Activated CD4-positive, alpha-beta memory T cell treated with anti-CD3 and anti-CD28 coated beads for 36 hours (primary cell): ENCODE results near the gene PDCD7. TPM values are rescaled to one million over a fixed set of nuclear protein-coding genes. Genes with fewer than 3 reads are reported as not detected.
"Not testable (repeated sequence)": the region's sequence is repeated elsewhere in the genome, so short reads cannot be mapped to it uniquely, and the experiment has no call there.

Experiments used
- CTCF ChIA-PET: fragments of 350-600 bp; sonication (Branson Sonifier 250); formaldehyde crosslinking; loops from one replicate; lab custom pipeline; 2021; ENCODE audit warnings: antibody characterized with exemption, inconsistent platforms; lab: Charles Lee
- POLR2A ChIA-PET: fragments of 350-600 bp; sonication (Branson Sonifier 250); formaldehyde crosslinking; loops from one replicate; lab custom pipeline; 2021; ENCODE audit warnings: antibody characterized with exemption; lab: Charles Lee
- DNase-seq: peaks from one replicate; pipeline ENCODE4 v3.0.0-alpha.2; 2020
- H3K27ac Mint-ChIP-seq: one replicate; pipeline ENCODE4 v1.8.0; 2021; ENCODE audit warnings: mixed read lengths
- H3K27me3 Mint-ChIP-seq: one replicate; pipeline ENCODE4 v1.8.0; 2021; ENCODE audit warnings: mixed read lengths
- H3K36me3 Mint-ChIP-seq: one replicate; pipeline ENCODE4 v1.8.0; 2021; ENCODE audit warnings: mixed read lengths
- H3K4me1 Mint-ChIP-seq: one replicate; pipeline ENCODE4 v1.8.0; 2021; ENCODE audit warnings: low read depth, mixed read lengths
- H3K4me3 Mint-ChIP-seq: one replicate; pipeline ENCODE4 v1.8.0; 2021; ENCODE audit warnings: mild to moderate bottlenecking, mixed read lengths
- H3K9me3 Mint-ChIP-seq: one replicate; pipeline ENCODE4 v1.8.0; 2021; ENCODE audit warnings: mixed read lengths
- intact Hi-C: fragments of 100-400 bp; cut with micrococcal nuclease; formaldehyde crosslinking; loops from one replicate; pipeline ENCODE4 v1.15.1; 2023
- total RNA-seq, 2 experiments: library from RNA; stranded (reverse); gene quantifications; one replicate each; pipeline ENCODE4 v1.2.3, GENCODE V29; 2021

The PDCD7 gene
- total RNA-seq, 2 experiments from 2014 or later = 32.8 to 33.0 TPM

DNA sequence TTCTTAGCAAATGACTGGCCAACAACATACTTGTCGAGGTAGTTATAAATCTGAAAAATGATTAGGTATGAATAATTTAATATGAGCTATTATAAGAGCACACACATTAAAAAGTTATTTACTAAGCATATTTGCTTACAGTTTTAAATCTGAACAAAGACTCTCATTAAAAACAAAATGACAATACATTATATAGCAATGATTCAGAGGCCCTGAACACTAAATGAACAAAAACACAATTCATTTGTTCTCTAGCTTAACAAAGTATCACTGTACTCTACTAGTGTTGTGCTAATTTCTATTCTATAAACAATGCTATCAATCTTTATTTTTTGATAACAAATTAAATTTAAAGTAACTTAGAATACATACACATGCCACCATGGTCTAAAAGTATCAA is 30.5 kb upstream of the PDCD7 start:
- CTCF ChIA-PET = interaction anchor here (0.6 to 0.8 kb wide), 2 partner anchors 63 to 123 kb away, joined by 3 read pairs; partner anchors contain the start of gene PARP16
- H3K4me3 Mint-ChIP-seq = no peak overlapping the region
- no peaks in the 10 kb centered on the region for H3K4me1 Mint-ChIP-seq
- peaks cover 12% of the 10 kb centered on the region for H3K36me3 Mint-ChIP-seq
- H3K27ac Mint-ChIP-seq = no peak overlapping the region
- no peaks in the 10 kb centered on the region for H3K9me3 Mint-ChIP-seq
- H3K27me3 Mint-ChIP-seq = no peaks in the 10 kb centered on the region
- DNase-seq = no peak
- POLR2A ChIA-PET = no interaction called here
- intact Hi-C loops = no loop called here

DNA sequence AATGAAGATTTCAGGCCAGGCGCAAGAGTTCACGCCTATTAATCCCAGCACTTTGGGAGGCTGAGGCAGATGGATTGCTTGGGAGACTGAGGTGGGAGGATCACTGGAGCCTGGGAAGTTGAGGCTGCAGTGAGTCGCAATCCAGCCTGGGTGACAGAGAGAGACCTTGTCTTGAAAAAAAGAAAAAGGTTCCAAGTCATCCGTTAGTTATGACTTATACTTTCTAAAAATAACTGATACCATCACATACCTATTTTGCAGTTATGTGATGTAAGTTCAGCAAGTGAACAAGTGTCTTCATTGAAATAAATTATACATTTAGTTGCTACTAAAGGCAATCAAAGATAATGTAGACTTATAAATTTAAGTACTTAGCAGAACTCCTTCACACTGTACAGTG is 29.4 kb upstream of the PDCD7 start:
- H3K27ac Mint-ChIP-seq = no peak overlapping the region
- H3K4me3 Mint-ChIP-seq = no peak overlapping the region
- no peak for DNase-seq
- no peaks in the 10 kb centered on the region for H3K9me3 Mint-ChIP-seq
- H3K4me1 Mint-ChIP-seq = no peaks in the 10 kb centered on the region
- ChIA-PET CTCF (no interaction called here), POLR2A (interaction anchor here (0.6 kb wide), 1 partner anchor 55 kb away, joined by 3 read pairs; no protein-coding TSS in a partner anchor)
- intact Hi-C loops = no loop called here
- H3K27me3 Mint-ChIP-seq = no peaks in the 10 kb centered on the region
- H3K36me3 Mint-ChIP-seq = peaks cover 12% of the 10 kb centered on the region

DNA sequence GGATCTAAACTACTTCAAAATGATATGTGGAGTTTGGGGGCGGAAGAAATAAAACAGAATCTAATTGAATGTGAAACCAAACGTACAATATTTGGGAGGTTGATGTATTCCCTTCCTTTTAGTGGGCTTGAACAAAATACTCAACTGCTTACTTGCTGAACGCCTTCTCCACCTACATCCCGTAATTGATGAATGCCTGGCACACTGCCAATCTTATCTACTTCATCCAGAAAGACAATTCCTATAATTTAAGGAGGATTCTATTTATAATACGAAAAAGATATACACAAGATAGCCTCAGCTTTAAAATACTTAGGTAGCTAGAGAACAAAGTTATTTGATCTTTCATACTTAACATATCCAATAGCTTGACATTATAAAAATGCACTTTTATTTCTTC is 23.1 kb upstream of the PDCD7 start:
- Mint-ChIP-seq H3K4me1 (no peaks in the 10 kb centered on the region), H3K27ac (no peak overlapping the region), H3K4me3 (no peak overlapping the region), H3K27me3 (no peaks in the 10 kb centered on the region), H3K9me3 (no peaks in the 10 kb centered on the region), H3K36me3 (peaks cover 18% of the 10 kb centered on the region)
- intact Hi-C loops = no loop called here
- ChIA-PET CTCF (interaction anchor here (1.3 kb wide), 1 partner anchor 10 kb away, joined by 4 read pairs; no protein-coding TSS in a partner anchor), POLR2A (no interaction called here)
- no peak for DNase-seq

GRCh38 chr15:65154720-65155119 is 21.1 kb upstream of the PDCD7 start:
- CTCF ChIA-PET = no interaction called here
- Mint-ChIP-seq H3K4me3 (no peak overlapping the region), H3K27me3 (no peaks in the 10 kb centered on the region), H3K4me1 (no peaks in the 10 kb centered on the region), H3K27ac (no peak overlapping the region), H3K36me3 (peaks cover 23% of the 10 kb centered on the region), H3K9me3 (no peaks in the 10 kb centered on the region)
- POLR2A ChIA-PET = no interaction called here
- intact Hi-C loops = no loop called here
- DNase-seq = no peak

- intact Hi-C loops = no loop called here
- DNase-seq = no peak
- POLR2A ChIA-PET = no interaction called here
- no peak overlapping the region for H3K4me3 Mint-ChIP-seq
- CTCF ChIA-PET = interaction anchor here (0.6 kb wide), 1 partner anchor 1327 kb away, joined by 4 read pairs; no protein-coding TSS in a partner anchor
- no peak overlapping the region for H3K27ac Mint-ChIP-seq
- no peaks in the 10 kb centered on the region for H3K9me3 Mint-ChIP-seq
- H3K36me3 Mint-ChIP-seq = peaks cover 9% of the 10 kb centered on the region
- no peaks in the 10 kb centered on the region for H3K4me1 Mint-ChIP-seq
- no peaks in the 10 kb centered on the region for H3K27me3 Mint-ChIP-seq
These were observed 14.3 kb upstream of the PDCD7 start for GRCh38 chr15:65147902-65148301.

GRCh38 chr15:65146438-65146837 is 12.8 kb upstream of the PDCD7 start:
- ChIA-PET CTCF (no interaction called here), POLR2A (no interaction called here)
- DNase-seq = no peak
- H3K4me3 Mint-ChIP-seq = no peak overlapping the region
- no peaks in the 10 kb centered on the region for H3K4me1 Mint-ChIP-seq
- H3K9me3 Mint-ChIP-seq = no peaks in the 10 kb centered on the region
- peaks cover 5% of the 10 kb centered on the region for H3K36me3 Mint-ChIP-seq
- H3K27ac Mint-ChIP-seq = no peak overlapping the region
- no peaks in the 10 kb centered on the region for H3K27me3 Mint-ChIP-seq
- intact Hi-C loops = no loop called here

GRCh38 chr15:65138631-65139030 is 5.0 kb upstream of the PDCD7 start:
- intact Hi-C loops, H3K27me3 Mint-ChIP-seq, CTCF ChIA-PET, DNase-seq, H3K4me3 Mint-ChIP-seq, H3K36me3 Mint-ChIP-seq, H3K27ac Mint-ChIP-seq, H3K4me1 Mint-ChIP-seq: not testable (repeated sequence)
- POLR2A ChIA-PET = interaction anchor here (0.6 kb wide), 1 partner anchor 12 kb away, joined by 3 read pairs; no protein-coding TSS in a partner anchor
- H3K9me3 Mint-ChIP-seq = peaks cover 13% of the 10 kb centered on the region

- Mint-ChIP-seq H3K9me3 (peaks cover 13% of the 10 kb centered on the region), H3K36me3 (peaks cover 11% of the 10 kb centered on the region)
- CTCF ChIA-PET, intact Hi-C loops, H3K4me3 Mint-ChIP-seq, H3K4me1 Mint-ChIP-seq, DNase-seq, H3K27ac Mint-ChIP-seq, POLR2A ChIA-PET, H3K27me3 Mint-ChIP-seq: not testable (repeated sequence)
These were observed 4.3 kb upstream of the PDCD7 start for GRCh38 chr15:65137893-65138292.

DNA sequence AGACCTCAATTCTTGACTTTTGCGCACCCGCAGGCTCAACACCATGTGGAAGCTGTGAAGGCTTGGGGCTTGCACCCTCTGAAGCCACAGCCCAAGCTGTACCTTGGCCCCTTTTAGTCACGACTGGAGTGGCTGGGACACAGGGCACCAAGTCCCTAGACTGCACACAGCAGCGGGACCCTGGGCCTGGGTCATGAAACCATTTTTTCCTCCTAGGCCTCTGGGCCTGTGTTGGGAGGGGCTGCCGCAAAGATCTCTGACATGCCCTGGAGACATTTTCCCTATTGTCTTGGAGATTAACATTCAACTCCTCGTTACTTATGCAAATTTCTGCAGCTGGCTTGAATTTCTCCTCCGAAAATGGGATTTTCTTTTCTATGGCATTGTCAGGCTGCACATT is 3.5 kb upstream of the PDCD7 start:
- H3K4me3 Mint-ChIP-seq, POLR2A ChIA-PET, CTCF ChIA-PET, intact Hi-C loops, H3K27ac Mint-ChIP-seq, H3K27me3 Mint-ChIP-seq, H3K4me1 Mint-ChIP-seq, DNase-seq: not testable (repeated sequence)
- peaks cover 13% of the 10 kb centered on the region for H3K9me3 Mint-ChIP-seq
- peaks cover 11% of the 10 kb centered on the region for H3K36me3 Mint-ChIP-seq

- intact Hi-C loops = loop anchor here (5.0 kb wide), 1 partner anchor 163 kb away; the partner anchor contains the start of gene RNU5A-1
- ChIA-PET CTCF (interaction anchor here (0.6 to 1.3 kb wide), 2 partner anchors 72 to 163 kb away, joined by 3 to 4 read pairs; no protein-coding TSS in a partner anchor), POLR2A (no interaction called here)
- no peak for DNase-seq
- Mint-ChIP-seq H3K4me1 (peaks cover 22% of the 10 kb centered on the region), H3K27me3 (no peaks in the 10 kb centered on the region), H3K36me3 (peaks cover 16% of the 10 kb centered on the region), H3K27ac (no peak overlapping the region), H3K9me3 (peaks cover 13% of the 10 kb centered on the region), H3K4me3 (peak overlapping the region; percentile 98)
These were observed 930 bp upstream of the PDCD7 start for GRCh38 chr15:65134538-65134937.

DNA sequence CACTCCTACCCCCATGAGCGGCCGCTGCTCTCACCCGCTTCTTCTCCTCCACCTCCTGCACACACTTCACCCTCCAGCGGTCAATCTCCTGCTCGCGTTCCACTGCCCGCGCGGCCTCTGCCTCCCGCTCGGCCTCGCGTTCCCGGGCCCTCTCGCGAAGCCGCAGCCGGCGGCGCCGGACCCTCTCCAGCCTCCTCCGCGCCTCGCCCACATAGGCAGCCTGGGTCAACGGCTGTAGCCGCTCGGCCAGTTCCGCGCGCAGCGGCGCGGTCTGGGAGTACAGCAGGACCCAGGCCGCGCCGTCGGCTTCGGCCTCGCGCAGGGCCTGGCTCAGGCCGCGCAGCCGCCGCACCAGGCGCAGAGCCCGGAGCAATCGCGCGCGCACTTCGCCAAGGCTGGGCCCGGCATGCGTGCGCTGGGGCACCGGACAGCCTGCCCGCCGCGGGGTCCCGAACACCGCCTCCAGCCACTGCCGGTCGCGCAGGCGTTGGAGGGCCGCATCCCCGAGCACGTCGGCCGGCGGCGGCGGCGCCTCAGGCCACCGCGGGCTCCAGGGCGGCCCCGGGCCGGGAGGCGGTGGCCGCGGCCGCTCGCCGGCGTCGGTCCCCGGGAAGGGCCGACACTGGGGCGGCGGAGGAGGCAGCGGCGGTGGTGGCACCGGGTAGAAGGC is 595 bp downstream of the PDCD7 start:
- Mint-ChIP-seq H3K4me3 (peak overlapping the region; percentile 85), H3K4me1 (peaks cover 28% of the 10 kb centered on the region), H3K36me3 (peaks cover 25% of the 10 kb centered on the region), H3K9me3 (peaks cover 13% of the 10 kb centered on the region), H3K27ac (peak overlapping the region; percentile 71), H3K27me3 (no peaks in the 10 kb centered on the region)
- peak; percentile 34 for DNase-seq
- POLR2A ChIA-PET = interaction anchor here (0.5 to 1.0 kb wide), 4 partner anchors 46 to 860 kb away, joined by 3 to 4 read pairs (median 3); partner anchors contain the start of gene RNU5B-1
- intact Hi-C loops = loop anchor here (2.0 to 5.0 kb wide), 2 partner anchors 52 to 164 kb away; partner anchors contain the start of genes CLPX and RNU5A-1
- CTCF ChIA-PET = interaction anchor here (1.0 kb wide), 1 partner anchor 18 kb away, joined by 3 read pairs; no protein-coding TSS in a partner anchor

DNA sequence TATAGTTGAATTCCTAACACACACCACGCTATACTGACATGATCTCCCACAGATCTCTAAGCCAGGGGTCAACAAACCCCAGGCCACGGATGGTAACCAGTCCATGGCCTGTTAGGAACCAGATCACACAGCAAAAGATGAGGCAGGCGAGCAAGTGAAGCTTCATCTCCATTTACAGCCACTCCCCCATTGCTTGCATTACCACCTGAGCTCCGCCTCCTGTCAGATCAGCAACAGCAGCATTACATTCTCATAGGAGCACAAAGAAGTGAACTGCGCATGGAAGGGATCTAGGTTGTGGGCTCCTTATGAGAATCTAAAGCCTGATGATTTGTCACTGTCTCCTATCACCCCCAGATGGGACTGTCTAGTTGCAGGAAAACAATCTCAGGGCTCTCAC is 2.7 kb downstream of the PDCD7 start:
- intact Hi-C loops = loop anchor here (5.0 kb wide), 1 partner anchor 166 kb away; the partner anchor contains the start of gene RNU5A-1
- CTCF ChIA-PET = no interaction called here

More for the DNA sequence above, 2.7 kb downstream of the PDCD7 start:
- H3K36me3 Mint-ChIP-seq = peaks cover 23% of the 10 kb centered on the region
- peak overlapping the region; percentile 13 for H3K4me3 Mint-ChIP-seq
- no peaks in the 10 kb centered on the region for H3K27me3 Mint-ChIP-seq
- peaks cover 33% of the 10 kb centered on the region for H3K4me1 Mint-ChIP-seq
- no peaks in the 10 kb centered on the region for H3K9me3 Mint-ChIP-seq
- POLR2A ChIA-PET = no interaction called here
- H3K27ac Mint-ChIP-seq = no peak overlapping the region
- no peak for DNase-seq
